Neutrophil (primary cell): Measurements from ENCODE around the gene DLD.

Source experiments
- H3K27ac ChIP-seq: fragments of 200-600 bp; sonication (generic); 2 replicates; pipeline ENCODE4 v1.5.1; 2016; ENCODE audit warnings: mild to moderate bottlenecking, moderate library complexity
- H3K27me3 ChIP-seq: fragments of 200-600 bp; sonication (generic); 2 replicates; pipeline ENCODE4 v1.6.0; 2016; ENCODE audit warnings: mild to moderate bottlenecking
- H3K36me3 ChIP-seq: fragments of 200-600 bp; sonication (generic); 2 replicates; pipeline ENCODE4 v1.5.1; 2017
- H3K4me1 ChIP-seq, 2 experiments: fragments of 200-600 bp in 1 of 2; sonication (generic) in 1 of 2; 1 replicate in 1 of 2; 2 replicates in 1 of 2; pipeline versions ENCODE4 v1.5.1 to v1.6.1; 2013 to 2016; ENCODE audit warnings: low read depth in 1 of 2, low read length in 1 of 2, mild to moderate bottlenecking in 1 of 2, moderate library complexity in 1 of 2; ENCODE audit not compliant: control insufficient read depth in 1 of 2, insufficient read depth in 1 of 2
- H3K4me3 ChIP-seq, 2 experiments: fragments of 200-600 bp in 1 of 2; sonication (generic) in 1 of 2; 1 replicate in 1 of 2; 2 replicates in 1 of 2; pipeline ENCODE4 v1.5.1; 2013 to 2016; ENCODE audit warnings: low read depth in 1 of 2, low read length in 1 of 2, mild to moderate bottlenecking in 1 of 2, moderate library complexity in 1 of 2
- H3K9me3 ChIP-seq: fragments of 200-600 bp; sonication (generic); 2 replicates; pipeline ENCODE4 v1.5.1; 2016
- TF ChIP-seq, protein P1 (sequence below): fragments of 200-600 bp; sonication (generic); IDR thresholded peaks from 2 replicates; pipeline ENCODE4 v1.5.1; 2016; ENCODE audit warnings: antibody characterized with exemption

Gene DLD

DNA sequence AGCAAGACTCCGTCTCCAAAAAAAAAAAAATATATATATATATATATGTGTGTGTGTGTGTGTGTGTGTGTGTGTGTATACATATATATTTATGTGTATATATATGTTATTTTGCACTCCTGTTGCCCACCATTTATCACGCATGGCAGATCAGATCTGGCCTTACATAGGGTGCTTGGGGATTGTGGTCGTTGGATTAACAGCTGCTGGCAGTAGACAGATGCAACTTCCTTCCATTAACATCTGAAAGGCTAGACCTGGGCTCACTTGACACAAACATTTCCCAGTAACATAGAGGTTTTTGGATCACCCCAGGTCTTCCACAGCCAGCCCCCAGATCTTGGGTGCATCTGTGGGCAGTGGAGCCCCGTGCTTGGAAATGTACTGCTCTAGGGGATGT is 40.8 kb upstream of the DLD start:
- TF ChIP-seq, protein P1, sequence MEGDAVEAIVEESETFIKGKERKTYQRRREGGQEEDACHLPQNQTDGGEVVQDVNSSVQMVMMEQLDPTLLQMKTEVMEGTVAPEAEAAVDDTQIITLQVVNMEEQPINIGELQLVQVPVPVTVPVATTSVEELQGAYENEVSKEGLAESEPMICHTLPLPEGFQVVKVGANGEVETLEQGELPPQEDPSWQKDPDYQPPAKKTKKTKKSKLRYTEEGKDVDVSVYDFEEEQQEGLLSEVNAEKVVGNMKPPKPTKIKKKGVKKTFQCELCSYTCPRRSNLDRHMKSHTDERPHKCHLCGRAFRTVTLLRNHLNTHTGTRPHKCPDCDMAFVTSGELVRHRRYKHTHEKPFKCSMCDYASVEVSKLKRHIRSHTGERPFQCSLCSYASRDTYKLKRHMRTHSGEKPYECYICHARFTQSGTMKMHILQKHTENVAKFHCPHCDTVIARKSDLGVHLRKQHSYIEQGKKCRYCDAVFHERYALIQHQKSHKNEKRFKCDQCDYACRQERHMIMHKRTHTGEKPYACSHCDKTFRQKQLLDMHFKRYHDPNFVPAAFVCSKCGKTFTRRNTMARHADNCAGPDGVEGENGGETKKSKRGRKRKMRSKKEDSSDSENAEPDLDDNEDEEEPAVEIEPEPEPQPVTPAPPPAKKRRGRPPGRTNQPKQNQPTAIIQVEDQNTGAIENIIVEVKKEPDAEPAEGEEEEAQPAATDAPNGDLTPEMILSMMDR: no peak
- no peaks in the 10 kb centered on the region for H3K36me3 ChIP-seq
- H3K4me3 ChIP-seq: no peak overlapping the region
- H3K27me3 ChIP-seq: no peaks in the 10 kb centered on the region
- H3K9me3 ChIP-seq: no peaks in the 10 kb centered on the region
- no peak overlapping the region for H3K27ac ChIP-seq
- no peaks in the 10 kb centered on the region for H3K4me1 ChIP-seq

DNA sequence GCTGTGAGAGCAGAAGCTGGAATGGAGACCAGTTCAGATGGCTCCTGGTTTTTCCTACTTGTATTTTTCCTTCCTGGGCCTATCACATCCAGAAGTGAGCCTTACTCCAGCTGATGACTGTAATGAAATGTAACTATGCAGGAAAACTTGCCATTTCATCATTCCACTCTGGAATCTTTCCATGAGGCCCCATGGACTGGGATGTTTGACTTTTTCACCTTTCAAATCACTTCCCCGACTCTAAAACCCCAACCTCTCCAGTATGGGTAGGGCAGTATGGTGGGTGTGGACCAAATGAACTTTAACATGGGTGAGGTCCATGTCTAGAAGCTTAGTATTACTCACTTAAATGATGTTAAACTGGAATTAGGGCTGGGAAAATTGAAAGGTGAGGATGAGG is 40.3 kb upstream of the DLD start:
- H3K36me3 ChIP-seq: no peaks in the 10 kb centered on the region
- H3K27me3 ChIP-seq: no peaks in the 10 kb centered on the region
- H3K9me3 ChIP-seq: no peaks in the 10 kb centered on the region
- no peaks in the 10 kb centered on the region for H3K4me1 ChIP-seq
- H3K27ac ChIP-seq: no peak overlapping the region
- no peak overlapping the region for H3K4me3 ChIP-seq
- TF ChIP-seq, protein P1: no peak

DNA sequence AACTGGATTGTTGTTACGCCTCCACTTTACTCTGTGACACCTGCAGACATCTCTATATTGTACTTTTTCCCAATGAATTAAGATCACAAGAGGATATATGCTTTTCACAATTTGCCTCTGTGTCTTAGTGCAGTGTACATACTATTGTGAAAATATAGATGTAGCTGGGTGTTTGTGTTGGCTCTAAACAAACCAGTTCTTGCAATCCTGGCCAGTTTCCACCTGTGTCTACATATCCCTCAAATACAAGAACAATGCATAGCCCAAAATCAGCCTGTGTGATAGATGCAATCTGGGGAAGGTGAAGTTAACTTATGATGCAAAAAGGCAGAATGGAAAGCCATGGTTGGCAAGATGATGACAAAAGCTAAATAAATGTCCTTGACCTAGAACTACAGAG is 36.5 kb upstream of the DLD start:
- Histone ChIP-seq H3K27me3 (no peaks in the 10 kb centered on the region), H3K4me1 (no peaks in the 10 kb centered on the region), H3K4me3 (no peak overlapping the region), H3K27ac (no peak overlapping the region), H3K9me3 (no peaks in the 10 kb centered on the region), H3K36me3 (no peaks in the 10 kb centered on the region)
- TF ChIP-seq, protein P1: no peak

DNA sequence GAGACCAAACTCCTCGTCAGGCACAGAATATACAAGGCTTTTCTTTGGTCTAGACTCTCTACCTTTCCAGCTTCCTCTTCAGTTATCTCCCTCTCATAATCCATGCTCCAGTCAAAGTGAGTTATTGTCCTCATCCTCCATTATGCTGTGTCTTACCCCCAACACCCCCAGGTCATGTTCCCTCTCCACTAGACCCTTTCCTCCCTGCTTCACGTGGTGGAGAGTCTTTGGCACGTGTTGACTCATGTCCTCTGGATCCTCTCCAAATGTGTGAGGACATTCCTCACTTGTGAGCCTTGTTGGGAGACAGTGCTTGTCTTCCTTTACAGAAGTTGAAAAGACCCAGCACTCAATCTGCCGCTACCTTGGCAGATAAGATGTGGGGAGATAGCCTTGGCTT is 36.0 kb upstream of the DLD start:
- no peaks in the 10 kb centered on the region for H3K27me3 ChIP-seq
- no peaks in the 10 kb centered on the region for H3K4me1 ChIP-seq
- H3K36me3 ChIP-seq: no peaks in the 10 kb centered on the region
- H3K4me3 ChIP-seq: no peak overlapping the region
- TF ChIP-seq, protein P1: no peak
- H3K27ac ChIP-seq: no peak overlapping the region
- no peaks in the 10 kb centered on the region for H3K9me3 ChIP-seq

DNA sequence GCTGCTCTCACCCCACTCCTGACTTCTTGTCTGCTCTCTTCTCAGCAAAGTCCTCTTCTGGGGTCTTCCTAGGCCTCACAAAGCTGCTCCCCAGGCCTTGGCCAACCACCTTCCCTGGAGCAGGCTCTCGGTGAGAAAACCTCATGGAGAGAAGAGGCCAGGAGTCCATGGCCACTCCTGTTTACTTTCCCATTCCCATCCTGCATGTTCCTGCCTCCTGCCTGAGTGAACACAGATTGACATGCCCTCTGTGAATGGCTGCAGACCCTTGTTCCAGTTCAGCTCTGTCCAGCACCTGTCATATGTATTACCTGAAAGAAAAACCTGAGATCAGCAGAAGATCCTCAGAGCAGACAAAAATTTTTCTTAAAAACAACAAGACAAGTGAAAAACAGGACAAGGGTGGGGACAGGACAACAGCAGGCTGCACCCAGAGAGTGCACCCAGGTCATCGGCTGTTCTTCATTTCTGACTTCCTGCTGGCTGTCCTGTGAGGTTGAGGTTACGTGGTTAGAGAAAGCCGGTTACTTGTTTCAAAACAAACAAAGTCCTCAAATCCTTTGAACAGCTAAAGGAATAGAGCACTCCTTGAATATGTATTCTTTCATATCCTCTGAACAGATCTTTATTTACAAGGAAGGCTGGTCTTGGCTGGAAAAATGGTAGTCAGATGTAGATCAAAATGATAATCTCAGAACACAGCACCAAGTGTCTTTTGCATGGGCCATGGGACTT is 34.0 kb upstream of the DLD start:
- H3K27me3 ChIP-seq: no peaks in the 10 kb centered on the region
- no peaks in the 10 kb centered on the region for H3K36me3 ChIP-seq
- TF ChIP-seq, protein P1: no peak
- H3K4me1 ChIP-seq: no peaks in the 10 kb centered on the region
- no peak overlapping the region for H3K4me3 ChIP-seq
- H3K27ac ChIP-seq: no peak overlapping the region
- no peaks in the 10 kb centered on the region for H3K9me3 ChIP-seq

DNA sequence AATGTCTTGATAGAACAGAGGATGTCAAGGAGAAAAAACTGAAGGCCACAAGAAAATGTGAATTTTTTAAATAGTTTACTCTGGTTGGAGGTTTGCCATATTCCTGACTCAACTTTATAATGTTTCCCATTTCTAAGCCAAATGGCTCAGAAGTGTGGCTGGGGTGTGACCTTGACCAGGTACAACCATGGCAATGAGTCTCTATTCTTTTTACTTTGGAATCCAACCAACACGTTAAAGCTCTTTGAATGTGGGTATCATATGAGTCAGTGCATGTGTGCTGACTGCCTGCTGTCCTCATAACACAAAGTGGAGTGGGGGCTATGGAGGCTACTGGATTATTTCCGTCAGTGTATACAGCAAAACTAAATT is 33.5 kb upstream of the DLD start:
- Histone ChIP-seq H3K27ac (no peak overlapping the region), H3K36me3 (no peaks in the 10 kb centered on the region), H3K4me3 (no peak overlapping the region), H3K9me3 (no peaks in the 10 kb centered on the region), H3K4me1 (no peaks in the 10 kb centered on the region), H3K27me3 (no peaks in the 10 kb centered on the region)
- TF ChIP-seq, protein P1: no peak
